ENCODE data around the gene COBL. TPM values are rescaled to one million over a fixed set of nuclear protein-coding genes. Genes with fewer than 3 reads are reported as not detected.

Gene COBL
- total RNA-seq, 1 experiment from 2014 or later, result 52.3 TPM

DNA sequence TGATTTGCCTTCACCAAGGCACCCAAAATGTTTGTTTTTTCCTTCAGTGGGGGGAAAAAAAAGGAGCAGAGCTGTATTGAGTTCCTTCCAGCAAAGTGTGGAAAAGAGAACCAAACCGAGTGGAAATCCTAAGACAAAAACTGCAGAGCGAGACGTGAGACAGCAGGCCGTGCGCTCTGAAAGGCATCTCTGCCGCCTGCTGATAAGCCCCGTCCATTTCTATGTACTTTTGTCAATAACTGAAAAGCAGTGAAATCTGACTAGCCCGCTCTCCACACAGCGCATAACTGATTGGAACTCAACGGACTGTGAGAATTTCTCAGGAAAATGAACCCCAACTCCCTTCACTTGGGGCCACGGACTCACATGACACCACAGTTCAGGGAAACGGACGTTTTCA is 83.2 kb downstream of the COBL start:
- no CpG with 5 or more reads among the region's 13 CpGs for WGBS (ENCODE audit: extremely low coverage, insufficient read length, low lambda C conversion rate)
- Mint-ChIP-seq H3K4me1 (peaks cover 61 to 65% of the 10 kb centered on the region in 2 experiments), H3K4me3 (no peak overlapping the region), H3K9me3 (no peaks in the 10 kb centered on the region), H3K36me3 (ENCODE audit: insufficient read depth in 1 of 3, low read depth in 3 of 3) (no peaks in the 10 kb centered on the region), H3K27ac (no peak overlapping the region), H3K27me3 (ENCODE audit: low read depth) (peaks cover 2% of the 10 kb centered on the region; the same call in 1 of the 2 replicates)
- Histone ChIP-seq H2BK20ac (ENCODE audit: low read depth, low read length, poor library complexity, severe bottlenecking) (no peak overlapping the region), H4K91ac (ENCODE audit: insufficient read length, low read depth, low read length) (no peak overlapping the region), H3K23ac (ENCODE audit: insufficient read length, low read depth, low read length) (no peak overlapping the region), H3K23me2 (ENCODE audit: insufficient read length, low read depth, low read length, poor library complexity, severe bottlenecking) (no peaks in the 10 kb centered on the region), H3K9ac (ENCODE audit: extremely low read depth, insufficient read length, low read length) (no peak overlapping the region), H2AFZ (ENCODE audit: low read length) (no peak overlapping the region), H2BK15ac (ENCODE audit: low read depth, low read length) (no peak overlapping the region), H3K27ac (ENCODE audit: insufficient read length, low read depth, low read length) (no peak overlapping the region), H3K9me3 (ENCODE audit: control insufficient read depth, low read depth, low read length) (no peaks in the 10 kb centered on the region), H3K4ac (ENCODE audit: low read depth, low read length) (no peak overlapping the region), H4K8ac (replicated peaks; ENCODE audit: insufficient read length, low read depth, low read length) (no peak overlapping the region), H3K79me1 (ENCODE audit: insufficient read depth, low read depth, low read length, poor library complexity, severe bottlenecking) (peaks cover 3% of the 10 kb centered on the region), H2BK120ac (ENCODE audit: low read depth, low read length, poor library complexity, severe bottlenecking) (no peak overlapping the region), H3K79me2 (ENCODE audit: insufficient read depth, low read length) (no peaks in the 10 kb centered on the region), H3T11ph (ENCODE audit: low read length) (no peak overlapping the region), H3K27me3 (ENCODE audit: insufficient read depth, low read length) (no peaks in the 10 kb centered on the region), H3K18ac (ENCODE audit: insufficient read length, low read depth, low read length) (no peak overlapping the region), H2BK12ac (ENCODE audit: insufficient read length, low read depth, low read length) (no peak overlapping the region), H2BK5ac (ENCODE audit: insufficient read length, low read length) (no peak overlapping the region), H4K20me1 (ENCODE audit: control insufficient read depth, insufficient read depth, insufficient read length) (peaks cover 5% of the 10 kb centered on the region), H3K56ac (ENCODE audit: insufficient read length, low read depth, low read length) (no peak overlapping the region), H3K4me2 (ENCODE audit: insufficient read depth, insufficient read length, low read length) (no peak overlapping the region), H3K4me1 (ENCODE audit: insufficient read depth, low read length) (0 out of 2 replicates have a peak, but pooled peaks cover 2% of the 10 kb centered on the region), H2AK5ac (ENCODE audit: insufficient read length, low read length) (no peak overlapping the region), H3K14ac (ENCODE audit: insufficient read depth, low read length) (no peak overlapping the region), H4K5ac (ENCODE audit: insufficient read length, low read depth, low read length) (no peak overlapping the region)
- no peak for TF ChIP-seq CTCF (conservative IDR thresholded peaks at IDR 0.05)
- no peak for DNase-seq

Data from H9 (cell line).